Measurements from ENCODE around the gene TMEM54.

GRCh38 chr1:32919811-32920733, 18.9 kb upstream of the TMEM54 start:
- TF ChIP-seq GATA3 (IDR thresholded peaks at IDR 0.05; ENCODE audit: low read depth, low read length) (no peak), GATA2 (IDR thresholded peaks at IDR 0.05; ENCODE audit: low read depth, low read length) (no peak)

Data from SH-SY5Y (cell line).